SW480 (cell line): Measurements from ENCODE around the gene KEAP1.
"Not testable (repeated sequence)": the region's sequence is repeated elsewhere in the genome, so short reads cannot be mapped to it uniquely, and the experiment has no call there.

Source experiments
- DNase-seq: peaks from one replicate; pipeline ENCODE4 v3.0.0-alpha.2; 2016; ENCODE audit warnings: low spot score

KEAP1 gene

DNA sequence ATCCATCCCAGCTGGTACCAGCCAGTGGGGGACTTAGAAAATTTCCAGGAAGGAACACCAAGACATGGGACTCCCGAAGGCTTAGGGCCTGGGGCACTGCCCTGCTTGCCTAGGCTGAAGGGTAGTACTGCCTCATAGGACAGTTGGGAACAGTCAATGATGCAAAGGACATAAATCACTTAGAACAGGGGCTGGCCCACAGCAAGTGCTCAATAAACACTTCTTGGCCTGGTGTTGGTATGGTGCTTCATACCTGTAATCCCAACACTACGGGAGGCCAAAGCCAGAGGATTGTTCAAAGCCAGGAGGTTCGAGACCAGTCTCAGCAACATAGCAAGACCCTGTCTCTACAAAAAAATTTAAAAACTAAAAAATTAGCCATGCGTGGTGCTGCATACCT, 5.8 kb downstream of the KEAP1 start:
- no peak for DNase-seq

DNA sequence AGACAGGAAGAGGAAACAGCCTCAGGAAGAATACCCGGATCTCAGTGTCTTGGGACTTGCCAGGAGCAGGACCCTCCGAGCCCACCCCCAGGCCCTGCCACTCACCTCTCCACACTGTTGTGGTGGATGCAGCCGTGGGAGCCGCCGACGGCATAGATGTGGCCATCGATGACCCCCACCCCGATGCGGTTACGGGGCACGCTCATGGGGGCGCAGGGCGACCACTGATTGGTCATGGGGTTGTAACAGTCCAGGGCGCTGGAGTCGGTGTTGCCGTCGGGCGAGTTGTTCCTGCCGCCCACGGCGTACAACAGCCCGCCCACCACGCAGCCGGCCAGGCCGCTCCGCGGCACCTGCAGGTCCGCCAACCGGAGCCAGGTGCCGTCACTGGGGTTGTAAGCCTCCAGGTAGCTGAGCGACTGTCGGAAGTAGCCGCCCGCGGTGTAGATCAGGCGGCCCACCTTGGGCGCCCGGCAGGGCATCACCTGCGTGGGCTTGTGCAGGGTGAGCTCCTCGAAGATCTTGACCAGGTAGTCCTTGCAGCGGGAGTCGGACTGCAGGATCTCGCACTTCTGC, 11.6 kb downstream of the KEAP1 start:
- no peak for DNase-seq

GRCh38 chr19:10486551-10486950, 16.6 kb downstream of the KEAP1 start:
- DNase-seq: no peak

GRCh38 chr19:10478903-10479384, 24.2 kb downstream of the KEAP1 start:
- DNase-seq: peak; percentile 82

GRCh38 chr19:10478476-10478875, 24.7 kb downstream of the KEAP1 start:
- no peak for DNase-seq

DNA sequence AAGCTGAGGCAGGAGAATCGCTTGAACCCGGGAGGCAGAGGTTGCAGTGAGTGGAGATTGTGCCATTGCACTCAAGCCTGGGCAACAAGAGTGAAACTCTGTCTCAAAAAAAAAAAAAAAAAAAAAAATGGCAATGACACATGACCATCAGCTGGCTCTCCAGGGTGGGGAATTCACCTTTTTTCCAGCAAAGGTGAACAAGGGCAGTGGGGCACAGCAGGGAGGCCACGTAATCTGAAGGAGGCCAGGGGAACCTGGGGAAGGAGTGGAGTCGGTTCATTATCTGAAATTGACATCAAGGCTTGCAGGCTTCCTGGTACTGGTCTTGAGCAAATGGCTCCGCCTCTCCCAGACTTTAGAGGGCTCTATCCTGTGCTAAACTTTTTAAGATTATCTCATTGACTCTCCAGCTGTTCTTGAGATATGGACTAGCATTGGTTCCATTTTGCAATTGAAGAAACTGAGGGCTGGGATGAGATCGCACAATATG, 28.1 kb downstream of the KEAP1 start:
- DNase-seq: no peak

DNA sequence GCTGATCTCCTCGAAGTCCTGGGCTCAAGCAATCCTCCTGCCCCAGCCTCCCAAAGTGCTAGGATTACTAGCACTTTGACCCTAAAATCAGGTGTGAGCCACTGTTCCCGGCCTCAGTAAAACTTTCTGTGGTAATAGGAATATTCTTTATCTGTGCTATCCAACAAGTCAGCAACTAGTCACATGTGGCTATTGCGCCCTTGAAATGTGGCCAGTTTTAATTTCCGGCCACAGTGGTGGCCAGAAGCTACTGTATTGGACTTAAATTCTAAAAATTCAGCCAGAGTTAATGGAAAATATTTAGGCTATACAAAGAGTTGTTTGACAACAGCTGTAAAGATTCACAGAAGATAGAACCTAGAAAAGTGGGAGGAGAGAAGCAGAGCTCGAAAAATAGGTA, 30.0 kb downstream of the KEAP1 start:
- no peak for DNase-seq

DNA sequence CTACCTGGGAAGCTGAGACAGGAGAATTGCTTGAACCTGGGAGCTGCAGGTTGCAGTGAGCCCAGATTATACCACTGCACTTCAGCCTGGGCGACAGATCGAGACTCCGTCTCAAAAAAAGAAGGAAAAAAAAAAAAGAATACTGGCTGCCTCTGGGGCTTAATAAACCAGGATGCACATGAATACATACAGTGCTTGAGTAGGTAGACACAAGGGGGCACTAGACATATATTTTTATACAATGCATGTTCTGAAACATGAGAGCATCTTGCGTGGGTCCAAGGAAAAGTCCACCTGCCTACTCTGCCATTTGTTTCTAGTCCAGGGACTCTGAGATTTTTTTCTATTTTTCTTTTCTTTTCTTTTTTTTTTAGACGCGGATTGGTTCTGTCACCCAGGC, 31.2 kb downstream of the KEAP1 start:
- DNase-seq: peak; percentile 54

- DNase-seq: no peak
Observed at GRCh38 chr19:10468133-10468532, 35.0 kb downstream of the KEAP1 start.

GRCh38 chr19:10467104-10467706, 36.0 kb downstream of the KEAP1 start:
- no peak for DNase-seq

- no peak for DNase-seq
Observed at GRCh38 chr19:10464456-10464855, 38.7 kb downstream of the KEAP1 start.

DNA sequence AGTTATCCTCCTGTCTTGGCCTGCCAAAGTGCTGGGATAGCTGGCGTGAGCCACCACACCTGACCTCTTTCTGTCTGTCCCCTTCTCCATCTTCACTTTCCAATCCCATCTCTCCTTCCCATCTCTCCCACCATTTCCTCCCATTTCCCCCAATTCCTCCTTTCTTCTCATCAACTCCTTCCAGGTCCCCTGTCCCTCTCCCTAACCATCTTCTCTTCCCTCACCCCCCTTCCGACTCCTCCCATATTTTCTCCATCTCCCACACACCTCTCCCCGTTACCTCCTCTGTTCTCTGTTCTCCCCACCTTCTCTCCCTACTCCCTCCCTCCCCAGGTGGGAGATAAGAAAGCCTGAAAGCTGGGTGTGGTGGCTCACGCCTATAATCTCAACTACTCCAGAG, 40.6 kb downstream of the KEAP1 start:
- DNase-seq: no peak

- DNase-seq: not testable (repeated sequence)
Observed at GRCh38 chr19:10462042-10462441, 41.1 kb downstream of the KEAP1 start.

DNA sequence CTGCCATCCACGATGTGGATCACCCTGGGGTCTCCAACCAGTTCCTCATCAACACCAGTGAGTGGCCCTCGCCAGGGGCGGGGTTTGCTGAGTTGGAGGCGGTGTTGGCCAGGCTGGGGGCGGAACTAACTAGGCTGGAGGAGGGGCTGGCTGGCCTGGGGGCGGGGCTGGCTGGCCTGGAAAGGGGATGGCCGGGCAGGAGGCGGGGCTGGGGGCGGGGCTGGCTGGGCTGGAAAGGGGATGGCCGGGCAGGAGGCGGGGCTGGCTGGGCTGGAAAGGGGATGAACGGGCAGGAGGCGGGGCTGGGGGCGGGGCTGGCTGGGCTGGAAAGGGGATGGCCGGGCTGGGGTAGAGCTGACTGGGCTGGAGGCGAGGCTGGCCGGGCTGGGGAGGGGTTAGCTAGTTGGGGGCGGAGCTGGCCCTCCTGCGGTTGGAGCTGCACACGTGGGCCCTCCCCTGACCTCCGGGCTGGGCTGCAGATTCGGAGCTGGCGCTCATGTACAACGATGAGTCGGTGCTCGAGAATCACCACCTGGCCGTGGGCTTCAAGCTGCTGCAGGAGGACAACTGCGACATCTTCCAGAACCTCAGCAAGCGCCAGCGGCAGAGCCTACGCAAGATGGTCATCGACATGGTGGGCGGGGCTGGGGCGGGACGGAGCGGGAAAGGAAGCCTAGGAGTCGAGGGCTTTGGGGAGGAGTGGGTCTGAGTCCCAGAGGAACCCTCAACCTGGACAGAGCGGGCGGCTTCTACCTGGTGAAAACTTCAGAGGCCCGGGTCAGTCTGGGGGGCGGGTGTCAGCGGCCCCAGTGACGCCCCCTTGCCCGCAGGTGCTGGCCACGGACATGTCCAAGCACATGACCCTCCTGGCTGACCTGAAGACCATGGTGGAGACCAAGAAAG, 41.9 kb downstream of the KEAP1 start:
- DNase-seq: peak; percentile 88

DNA sequence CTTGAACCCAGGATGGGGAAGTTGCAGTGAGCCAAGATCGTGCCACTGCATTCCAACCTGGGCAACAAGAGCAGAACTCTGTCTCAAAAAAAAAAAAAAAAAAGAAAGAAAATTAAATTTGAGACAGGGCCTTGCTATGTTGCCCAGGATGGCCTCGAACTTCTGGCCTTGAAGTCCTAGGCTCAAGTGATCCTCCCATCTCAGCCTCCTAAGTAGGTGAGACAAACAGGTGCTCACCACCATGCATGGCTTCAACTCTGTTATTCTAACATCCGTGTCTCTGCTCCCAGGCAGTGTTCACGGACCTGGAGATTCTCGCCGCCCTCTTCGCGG, 42.5 kb downstream of the KEAP1 start:
- DNase-seq: no peak

GRCh38 chr19:10458733-10459132, 44.4 kb downstream of the KEAP1 start:
- not testable (repeated sequence) for DNase-seq

- DNase-seq: no peak
Observed at GRCh38 chr19:10454267-10454666, 48.9 kb downstream of the KEAP1 start.

DNA sequence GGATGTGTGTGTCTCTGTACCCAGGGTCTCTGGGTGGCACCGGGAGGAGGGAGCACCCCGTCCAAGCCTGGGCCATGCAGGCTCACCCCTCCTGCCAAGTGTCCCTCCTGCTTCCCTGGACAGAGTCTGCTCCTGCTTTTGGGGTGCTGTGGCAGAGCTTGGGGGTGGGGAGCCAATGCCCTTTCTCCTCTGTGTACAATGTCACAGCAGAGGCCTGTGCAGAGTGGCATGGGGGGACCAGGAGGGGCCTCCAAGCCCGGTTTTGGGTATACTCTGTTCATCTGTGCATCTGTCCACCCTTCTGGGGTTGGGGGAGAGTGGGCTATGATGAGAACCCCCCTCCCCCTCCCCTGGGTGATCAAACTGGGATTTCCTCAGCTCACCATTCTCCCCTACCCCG, 49.3 kb downstream of the KEAP1 start:
- DNase-seq: no peak

GRCh38 chr19:10452726-10453618, 50.2 kb downstream of the KEAP1 start:
- DNase-seq: no peak

- DNase-seq: peak; percentile 99
Observed at GRCh38 chr19:10450853-10451609, 52.1 kb downstream of the KEAP1 start.

- no peak for DNase-seq
Observed at GRCh38 chr19:10450191-10450852, 52.8 kb downstream of the KEAP1 start.
